GM15510 (cell line): ENCODE measurements around the gene GP1BB.

Source experiments
- POLR2A ChIP-seq: IDR thresholded peaks from 3 replicates; pipeline ENCODE4 v1.6.1; 2011; ENCODE audit warnings: borderline replicate concordance; ENCODE audit not compliant: insufficient read length; ENCODE audit errors: extremely low read depth

Gene GP1BB

GRCh38 chr22:19766511-19767426, 43.4 kb downstream of the GP1BB start:
- TF ChIP-seq POLR2A, result no peak

DNA sequence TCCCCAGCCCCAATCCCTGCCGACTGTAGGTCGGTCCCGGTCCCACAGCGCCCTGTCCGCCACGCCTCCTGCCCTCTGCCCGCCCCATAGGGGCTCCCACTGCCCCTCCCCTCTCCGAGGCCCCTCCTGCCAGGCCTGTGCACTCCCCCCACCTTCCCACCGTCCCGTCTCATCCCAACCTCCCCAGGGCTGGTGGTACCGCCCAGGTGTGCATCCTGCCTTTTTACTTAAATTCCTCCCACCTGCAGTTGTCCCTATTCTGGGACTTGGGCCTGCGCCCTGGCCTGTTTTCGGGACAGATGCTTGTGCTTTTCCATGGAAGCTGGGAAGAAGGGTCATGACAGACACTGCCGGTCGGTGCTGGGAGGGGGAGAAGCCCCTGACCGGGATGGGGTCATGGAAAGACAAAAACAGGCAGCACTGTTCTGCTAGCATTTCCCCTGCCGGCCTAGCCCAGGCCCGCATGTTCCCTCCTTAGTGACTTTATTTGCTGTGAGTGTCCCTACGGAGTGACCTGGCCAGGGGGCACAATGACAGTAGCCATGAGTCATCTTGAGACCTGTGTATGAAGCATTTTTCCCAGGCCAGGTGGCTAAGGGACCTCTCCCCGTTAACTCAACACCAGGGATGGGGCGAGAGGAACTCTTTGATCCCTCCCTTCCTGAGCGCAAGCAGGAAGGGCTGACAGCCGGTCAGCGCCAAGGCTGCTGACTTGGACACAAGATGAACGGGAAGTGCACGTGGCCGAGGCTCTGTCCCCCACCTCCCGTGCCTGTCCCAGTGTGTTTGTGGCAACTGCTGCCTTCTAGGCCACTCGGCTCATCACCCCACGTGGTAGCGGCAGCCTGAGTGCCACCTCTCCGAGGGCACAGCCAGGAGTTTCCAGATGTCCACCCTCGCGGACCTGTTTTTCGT, 44.3 kb downstream of the GP1BB start:
- TF ChIP-seq POLR2A, result no peak

DNA sequence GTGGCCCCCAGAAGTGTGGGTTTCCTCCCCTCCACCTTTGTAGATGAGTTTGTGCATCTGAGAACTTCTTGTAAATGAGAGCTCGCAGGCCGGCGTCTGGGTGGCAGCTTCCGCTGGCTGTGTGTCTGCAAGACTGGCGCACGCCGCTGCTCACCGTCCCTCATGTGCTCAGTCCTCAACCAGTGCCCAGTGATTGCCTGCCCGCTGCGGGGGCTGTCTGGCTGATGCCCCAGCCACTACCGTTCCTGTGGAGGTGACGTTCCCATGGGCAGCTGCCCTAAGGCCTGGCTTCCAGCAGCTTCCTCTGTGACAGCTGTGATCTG, 46.0 kb downstream of the GP1BB start:
- TF ChIP-seq POLR2A, result no peak

DNA sequence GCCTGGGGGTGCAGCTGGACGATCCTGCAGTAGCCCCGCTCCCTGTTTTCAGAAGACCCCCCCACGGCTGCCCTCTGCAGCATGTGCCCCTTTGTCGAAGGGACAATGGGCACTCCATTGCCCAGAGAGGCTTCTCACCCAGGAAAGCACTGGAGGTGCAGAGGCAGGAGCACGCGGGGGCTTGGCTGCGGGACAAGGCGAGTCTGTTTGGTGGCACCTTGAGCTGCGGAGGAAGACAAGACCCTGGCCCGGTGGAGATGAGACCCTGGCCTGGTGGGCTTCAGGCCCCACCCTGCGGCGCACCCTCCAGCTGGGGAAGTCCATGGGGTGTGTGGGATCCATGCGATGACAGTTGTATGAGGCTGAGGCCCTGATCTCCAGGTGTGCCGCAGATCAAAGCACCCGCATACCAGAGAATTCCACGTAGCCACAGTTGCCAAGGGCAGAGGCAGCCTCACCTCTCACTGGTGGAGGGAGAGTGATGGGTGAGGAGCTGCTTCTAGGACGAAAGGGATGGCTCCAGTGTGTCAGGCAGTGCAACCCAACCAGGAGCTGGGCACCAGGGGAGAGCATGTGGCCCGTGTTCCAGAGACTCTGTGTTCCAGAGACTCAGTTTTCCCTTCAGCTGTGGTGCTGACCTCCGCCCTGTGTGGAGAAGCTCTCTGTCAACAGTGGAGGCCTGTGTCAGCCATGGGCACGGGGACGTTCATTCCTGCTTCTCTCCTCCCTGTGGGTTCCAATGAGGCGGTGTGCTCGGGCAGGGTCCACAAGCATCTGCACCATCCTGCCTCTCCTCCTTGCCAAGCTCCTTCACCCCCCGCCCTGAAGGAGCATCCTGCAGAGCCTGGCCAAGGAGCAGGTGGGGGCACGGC, 47.2 kb downstream of the GP1BB start:
- TF ChIP-seq POLR2A, result no peak

- TF ChIP-seq POLR2A, result no peak
Measured at GRCh38 chr22:19772422-19772672, 49.0 kb downstream of the GP1BB start.

DNA sequence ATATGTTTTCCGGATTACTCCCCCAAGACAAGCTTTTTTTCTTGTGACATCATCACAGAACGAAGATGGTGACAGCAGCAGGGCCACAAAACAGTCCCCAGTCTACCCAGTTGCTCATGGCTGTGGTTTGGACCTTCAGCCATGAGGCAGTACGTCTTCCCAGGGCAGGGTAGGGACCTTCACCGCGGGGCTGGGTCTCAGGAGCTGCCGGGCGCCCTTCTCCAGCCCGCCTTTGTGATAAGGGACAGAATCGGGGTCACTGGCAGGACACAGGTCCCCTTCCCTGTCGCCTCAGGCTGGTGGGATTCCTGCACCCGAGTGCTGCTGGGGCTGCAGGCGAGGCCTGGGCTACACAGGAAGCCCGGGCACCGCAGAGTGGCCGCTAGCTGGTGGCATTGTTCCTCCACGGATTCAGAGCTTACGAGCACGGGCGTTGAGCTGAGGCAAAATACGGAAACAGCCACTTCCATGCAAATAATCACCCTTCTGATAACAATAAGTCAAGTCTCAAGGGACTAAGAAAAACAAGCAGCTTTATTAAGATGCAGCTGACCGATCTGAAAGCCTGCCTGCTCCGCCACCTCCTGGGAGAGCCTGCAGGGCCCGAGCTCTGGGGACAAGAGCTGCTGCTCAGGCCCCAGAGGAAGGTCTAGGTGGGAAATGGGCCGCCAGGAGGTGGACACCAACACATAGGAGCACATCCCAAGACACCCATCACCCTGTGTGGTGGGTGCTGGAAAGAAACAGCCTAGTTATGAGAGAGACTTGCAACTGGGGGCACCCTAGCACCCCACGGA, 49.5 kb downstream of the GP1BB start:
- TF ChIP-seq POLR2A, result no peak

DNA sequence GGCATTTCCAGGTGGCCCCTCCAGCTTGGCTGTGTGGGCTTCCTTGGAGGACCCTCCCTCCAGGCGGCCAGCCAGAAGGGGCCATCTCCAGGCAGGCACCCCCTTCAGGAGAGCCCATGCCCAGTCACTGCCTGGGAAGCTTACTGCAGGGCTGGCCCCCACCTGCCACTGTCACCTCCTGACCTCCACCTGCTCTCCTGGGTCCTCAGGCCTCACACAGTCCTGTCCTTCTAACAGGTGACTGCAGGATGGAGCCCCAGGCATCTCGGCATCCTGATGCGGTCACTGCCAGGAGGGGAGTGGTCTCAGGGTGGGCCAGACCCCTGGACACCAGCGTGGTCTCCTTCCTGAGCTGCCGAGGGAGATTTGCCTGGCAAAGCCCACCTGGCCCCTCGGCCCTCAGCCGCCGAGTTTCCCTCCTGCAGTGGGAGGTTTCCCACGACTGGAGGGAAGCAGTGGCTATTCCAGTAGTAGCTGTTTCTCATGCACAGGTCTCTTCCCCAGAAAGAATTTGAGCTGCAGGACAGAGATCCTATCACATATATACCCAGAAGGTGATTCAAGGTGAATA, 50.2 kb downstream of the GP1BB start:
- TF ChIP-seq POLR2A, result no peak
